Activated CD8-positive, alpha-beta T cell treated with anti-CD3 and anti-CD28 coated beads, Interleukin-2, amount 10 ng/mL, durations not matched to agents 7 days and 5 days (primary cell): ENCODE measurements around the gene LUZP1. TPM values are rescaled to one million over a fixed set of nuclear protein-coding genes. Genes with fewer than 3 reads are reported as not detected.
A peak's percentile ranks its signal among the peaks of the same experiment; 100 is the strongest.

Experiments used
- ATAC-seq: fragments of 150-1000 bp; cut with Tn5 transposase; one replicate; pipeline ENCODE4 v1.10.0; 2021; ENCODE audit warnings: moderate library complexity
- CTCF ChIA-PET: fragments of 350-600 bp; sonication (Branson Sonifier 250); formaldehyde crosslinking; loops from one replicate; lab custom pipeline; 2021; ENCODE audit warnings: antibody characterized with exemption; lab: Charles Lee
- POLR2A ChIA-PET: fragments of 350-600 bp; sonication (Branson Sonifier 250); formaldehyde crosslinking; loops from one replicate; lab custom pipeline; 2021; ENCODE audit warnings: antibody characterized with exemption; lab: Charles Lee
- DNase-seq: peaks from one replicate; pipeline ENCODE4 v3.0.0-alpha.2; 2020
- H3K27ac Mint-ChIP-seq: one replicate; pipeline ENCODE4 v1.8.0; 2021; ENCODE audit warnings: mild to moderate bottlenecking, mixed read lengths
- H3K27me3 Mint-ChIP-seq: one replicate; pipeline ENCODE4 v1.8.0; 2021; ENCODE audit warnings: low read depth, mixed read lengths
- H3K36me3 Mint-ChIP-seq: one replicate; pipeline ENCODE4 v1.8.0; 2021; ENCODE audit warnings: low read depth, mixed read lengths
- H3K4me1 Mint-ChIP-seq: one replicate; pipeline ENCODE4 v1.8.0; 2021; ENCODE audit warnings: low read depth, mixed read lengths
- H3K4me3 Mint-ChIP-seq: one replicate; pipeline ENCODE4 v1.8.0; 2021; ENCODE audit warnings: mild to moderate bottlenecking, mixed read lengths
- H3K9me3 Mint-ChIP-seq: one replicate; pipeline ENCODE4 v1.8.0; 2022; ENCODE audit warnings: mixed read lengths; ENCODE audit not compliant: insufficient read depth
- total RNA-seq, 2 experiments: library from RNA; stranded (reverse); gene quantifications; one replicate each; pipeline ENCODE4 v1.2.3, GENCODE V29; 2021

Gene LUZP1
- total RNA-seq, 2 experiments from 2014 or later = 15.2 to 16.0 TPM

- DNase-seq (no peak), ATAC-seq (no peak)
- POLR2A ChIA-PET = interaction anchor here (0.7 to 1.8 kb wide), 3 partner anchors 48 to 66 kb away, joined by 3 to 5 read pairs (median 4); no protein-coding TSS in a partner anchor
- H3K36me3 Mint-ChIP-seq = no peaks in the 10 kb centered on the region
- H3K27ac Mint-ChIP-seq = no peak overlapping the region
- no peaks in the 10 kb centered on the region for H3K9me3 Mint-ChIP-seq
- peaks cover 24% of the 10 kb centered on the region for H3K4me1 Mint-ChIP-seq
- peaks cover 7% of the 10 kb centered on the region for H3K27me3 Mint-ChIP-seq
- peak overlapping the region; percentile 92 for H3K4me3 Mint-ChIP-seq
- CTCF ChIA-PET = interaction anchor here (2.1 kb wide), 3 partner anchors 15 to 70 kb away, joined by 8 to 21 read pairs (median 10); no protein-coding TSS in a partner anchor
Measured at GRCh38 chr1:23169195-23169575, 529 bp upstream of the LUZP1 start.

- DNase-seq (peak; percentile 42), ATAC-seq (peak; percentile 66)
- ChIA-PET CTCF (interaction anchor here (0.6 to 5.7 kb wide), 9 partner anchors 9 to 69 kb away, joined by 3 to 48 read pairs (median 8); no protein-coding TSS in a partner anchor), POLR2A (interaction anchor here (0.5 to 1.8 kb wide), 3 partner anchors 23 to 65 kb away, joined by 3 to 6 read pairs (median 5); no protein-coding TSS in a partner anchor)
- Mint-ChIP-seq H3K27ac (peak overlapping the region; percentile 85), H3K27me3 (peaks cover 7% of the 10 kb centered on the region), H3K4me3 (peak overlapping the region; percentile 92), H3K9me3 (no peaks in the 10 kb centered on the region), H3K4me1 (peaks cover 24% of the 10 kb centered on the region), H3K36me3 (no peaks in the 10 kb centered on the region)
Measured at GRCh38 chr1:23168079-23168444, 594 bp downstream of the LUZP1 start.

- no peaks in the 10 kb centered on the region for H3K9me3 Mint-ChIP-seq
- no peak overlapping the region for H3K27ac Mint-ChIP-seq
- POLR2A ChIA-PET = interaction anchor here (0.5 to 1.8 kb wide), 4 partner anchors 17 to 64 kb away, joined by 3 to 6 read pairs (median 4); no protein-coding TSS in a partner anchor
- H3K36me3 Mint-ChIP-seq = no peaks in the 10 kb centered on the region
- peak overlapping the region; percentile 76 for H3K4me3 Mint-ChIP-seq
- H3K27me3 Mint-ChIP-seq = peaks cover 7% of the 10 kb centered on the region
- H3K4me1 Mint-ChIP-seq = peaks cover 24% of the 10 kb centered on the region
- CTCF ChIA-PET = interaction anchor here (0.6 to 5.7 kb wide), 7 partner anchors 10 to 68 kb away, joined by 3 to 48 read pairs (median 4); no protein-coding TSS in a partner anchor
- DNase-seq (peak; percentile 53), ATAC-seq (peak; percentile 53)
Measured at GRCh38 chr1:23167353-23168078, 1.1 kb downstream of the LUZP1 start.

- peak overlapping the region; percentile 76 for H3K4me3 Mint-ChIP-seq
- DNase-seq (no peak), ATAC-seq (no peak)
- H3K27ac Mint-ChIP-seq = no peak overlapping the region
- ChIA-PET CTCF (interaction anchor here (1.2 to 5.7 kb wide), 4 partner anchors 13 to 67 kb away, joined by 4 to 48 read pairs (median 16); no protein-coding TSS in a partner anchor), POLR2A (interaction anchor here (1.0 to 1.6 kb wide), 2 partner anchors 18 to 64 kb away, joined by 4 to 6 read pairs; no protein-coding TSS in a partner anchor)
- H3K4me1 Mint-ChIP-seq = peaks cover 24% of the 10 kb centered on the region
- no peaks in the 10 kb centered on the region for H3K9me3 Mint-ChIP-seq
- peaks cover 7% of the 10 kb centered on the region for H3K27me3 Mint-ChIP-seq
- H3K36me3 Mint-ChIP-seq = no peaks in the 10 kb centered on the region
Measured at GRCh38 chr1:23166854-23167253, 1.8 kb downstream of the LUZP1 start.

GRCh38 chr1:23163395-23163794 lies 5.3 kb downstream of the LUZP1 start:
- DNase-seq (no peak), ATAC-seq (no peak)
- Mint-ChIP-seq H3K36me3 (peaks cover 3% of the 10 kb centered on the region), H3K4me1 (peaks cover 14% of the 10 kb centered on the region), H3K27me3 (peaks cover 7% of the 10 kb centered on the region), H3K9me3 (no peaks in the 10 kb centered on the region), H3K4me3 (no peak overlapping the region), H3K27ac (no peak overlapping the region)
- CTCF ChIA-PET = interaction anchor here (5.7 kb wide), 1 partner anchor 21 kb away, joined by 48 read pairs; no protein-coding TSS in a partner anchor
- POLR2A ChIA-PET = no interaction called here

- Mint-ChIP-seq H3K4me3 (no peak overlapping the region), H3K36me3 (peaks cover 3% of the 10 kb centered on the region), H3K9me3 (no peaks in the 10 kb centered on the region), H3K27ac (no peak overlapping the region), H3K4me1 (peaks cover 2% of the 10 kb centered on the region), H3K27me3 (no peaks in the 10 kb centered on the region)
- CTCF ChIA-PET = interaction anchor here (2.3 to 3.3 kb wide), 2 partner anchors 24 to 61 kb away, joined by 12 to 13 read pairs; no protein-coding TSS in a partner anchor
- POLR2A ChIA-PET = interaction anchor here (0.6 kb wide), 1 partner anchor 1174 kb away, joined by 3 read pairs; no protein-coding TSS in a partner anchor
- DNase-seq = no peak
- ATAC-seq = no peak
Measured at GRCh38 chr1:23159963-23160877, 8.4 kb downstream of the LUZP1 start.

GRCh38 chr1:23156940-23157339 lies 11.7 kb downstream of the LUZP1 start:
- ChIA-PET POLR2A (no interaction called here), CTCF (interaction anchor here (0.7 kb wide), 1 partner anchor 29 kb away, joined by 3 read pairs; no protein-coding TSS in a partner anchor)
- H3K36me3 Mint-ChIP-seq = peaks cover 3% of the 10 kb centered on the region
- ATAC-seq = no peak
- no peaks in the 10 kb centered on the region for H3K9me3 Mint-ChIP-seq
- H3K4me1 Mint-ChIP-seq = no peaks in the 10 kb centered on the region
- no peak overlapping the region for H3K27ac Mint-ChIP-seq
- no peak overlapping the region for H3K4me3 Mint-ChIP-seq
- no peak for DNase-seq
- no peaks in the 10 kb centered on the region for H3K27me3 Mint-ChIP-seq

- Mint-ChIP-seq H3K27me3 (no peaks in the 10 kb centered on the region), H3K27ac (no peak overlapping the region), H3K9me3 (no peaks in the 10 kb centered on the region), H3K36me3 (no peaks in the 10 kb centered on the region), H3K4me1 (peaks cover 10% of the 10 kb centered on the region), H3K4me3 (no peak overlapping the region)
- no peak for ATAC-seq
- DNase-seq = no peak
- ChIA-PET CTCF (interaction anchor here (1.3 kb wide), 1 partner anchor 54 kb away, joined by 4 read pairs; no protein-coding TSS in a partner anchor), POLR2A (no interaction called here)
Measured at GRCh38 chr1:23152966-23153684, 15.5 kb downstream of the LUZP1 start.

GRCh38 chr1:23150742-23151141 lies 17.9 kb downstream of the LUZP1 start:
- Mint-ChIP-seq H3K36me3 (peaks cover 3% of the 10 kb centered on the region), H3K4me1 (peaks cover 17% of the 10 kb centered on the region), H3K4me3 (no peak overlapping the region), H3K9me3 (no peaks in the 10 kb centered on the region), H3K27ac (no peak overlapping the region), H3K27me3 (no peaks in the 10 kb centered on the region)
- ChIA-PET POLR2A (no interaction called here), CTCF (interaction anchor here (1.5 to 1.7 kb wide), 4 partner anchors 33 to 55 kb away, joined by 3 to 6 read pairs (median 5); no protein-coding TSS in a partner anchor)
- DNase-seq (no peak), ATAC-seq (no peak)

GRCh38 chr1:23150125-23150524 lies 18.5 kb downstream of the LUZP1 start:
- peaks cover 3% of the 10 kb centered on the region for H3K36me3 Mint-ChIP-seq
- ChIA-PET CTCF (interaction anchor here (1.5 to 1.7 kb wide), 4 partner anchors 34 to 55 kb away, joined by 3 to 6 read pairs (median 5); no protein-coding TSS in a partner anchor), POLR2A (interaction anchor here (0.6 kb wide), 1 partner anchor 20 kb away, joined by 4 read pairs; no protein-coding TSS in a partner anchor)
- H3K27ac Mint-ChIP-seq = no peak overlapping the region
- DNase-seq (no peak), ATAC-seq (no peak)
- H3K4me3 Mint-ChIP-seq = no peak overlapping the region
- H3K27me3 Mint-ChIP-seq = no peaks in the 10 kb centered on the region
- no peaks in the 10 kb centered on the region for H3K9me3 Mint-ChIP-seq
- peaks cover 17% of the 10 kb centered on the region for H3K4me1 Mint-ChIP-seq
